ENCODE results near the gene CLEC10A.

CLEC10A gene

DNA sequence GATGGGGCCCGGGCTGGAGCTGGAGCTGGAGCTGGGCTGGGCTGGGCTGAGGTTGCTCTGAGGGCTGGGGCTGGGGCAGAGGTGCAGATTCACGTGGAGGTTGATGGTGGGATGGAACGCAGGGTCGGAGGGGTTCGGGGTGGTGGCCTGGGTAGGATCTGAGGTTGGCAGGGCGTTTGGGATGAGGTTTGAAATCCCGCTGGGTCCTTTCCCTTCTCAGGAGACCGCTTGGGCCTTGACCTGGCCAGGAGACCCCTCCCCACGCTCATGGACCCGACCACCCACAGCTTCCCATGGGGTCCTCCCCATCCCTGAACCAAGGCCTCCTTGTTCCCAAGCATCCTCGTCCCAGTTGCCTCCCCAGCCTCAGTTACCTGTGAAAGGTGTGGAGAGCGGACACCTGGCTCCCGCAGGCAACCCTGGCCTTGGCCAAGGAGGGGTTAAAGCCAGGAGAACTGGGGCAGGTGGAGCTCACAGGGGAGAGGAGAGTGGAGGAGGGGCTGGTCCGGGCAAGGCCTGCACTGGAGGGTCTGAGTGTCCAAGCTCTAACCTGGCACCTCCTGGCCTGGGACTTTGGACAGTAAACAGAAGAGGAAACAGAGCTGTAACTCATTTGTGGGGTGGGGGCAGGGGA lies 34.3 kb upstream of the CLEC10A start, which contains the start of gene ASGR2:
Gene ASGR2, minus strand, starts transcription at position 582 of the 634 bp plus-strand sequence. CDS start 582 bp downstream, outside the sequence.
- no peaks in the 10 kb centered on the region for H3K36me3 ChIP-seq
- H3K9me3 ChIP-seq (ENCODE audit: severe bottlenecking) = no peaks in the 10 kb centered on the region
- H3K4me3 ChIP-seq (ENCODE audit: low read depth, low read length) = no peak within 1 kb of the TSS
- DNase-seq = no peak
- TF ChIP-seq, protein P1, sequence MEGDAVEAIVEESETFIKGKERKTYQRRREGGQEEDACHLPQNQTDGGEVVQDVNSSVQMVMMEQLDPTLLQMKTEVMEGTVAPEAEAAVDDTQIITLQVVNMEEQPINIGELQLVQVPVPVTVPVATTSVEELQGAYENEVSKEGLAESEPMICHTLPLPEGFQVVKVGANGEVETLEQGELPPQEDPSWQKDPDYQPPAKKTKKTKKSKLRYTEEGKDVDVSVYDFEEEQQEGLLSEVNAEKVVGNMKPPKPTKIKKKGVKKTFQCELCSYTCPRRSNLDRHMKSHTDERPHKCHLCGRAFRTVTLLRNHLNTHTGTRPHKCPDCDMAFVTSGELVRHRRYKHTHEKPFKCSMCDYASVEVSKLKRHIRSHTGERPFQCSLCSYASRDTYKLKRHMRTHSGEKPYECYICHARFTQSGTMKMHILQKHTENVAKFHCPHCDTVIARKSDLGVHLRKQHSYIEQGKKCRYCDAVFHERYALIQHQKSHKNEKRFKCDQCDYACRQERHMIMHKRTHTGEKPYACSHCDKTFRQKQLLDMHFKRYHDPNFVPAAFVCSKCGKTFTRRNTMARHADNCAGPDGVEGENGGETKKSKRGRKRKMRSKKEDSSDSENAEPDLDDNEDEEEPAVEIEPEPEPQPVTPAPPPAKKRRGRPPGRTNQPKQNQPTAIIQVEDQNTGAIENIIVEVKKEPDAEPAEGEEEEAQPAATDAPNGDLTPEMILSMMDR (IDR thresholded peaks at IDR 0.05; ENCODE audit: low read depth, low read length) = no peak
- H3K27me3 ChIP-seq (ENCODE audit: insufficient read depth, low read depth, severe bottlenecking) = no peaks in the 10 kb centered on the region
- H3K27ac ChIP-seq = no peak within 1 kb of the TSS

DNA sequence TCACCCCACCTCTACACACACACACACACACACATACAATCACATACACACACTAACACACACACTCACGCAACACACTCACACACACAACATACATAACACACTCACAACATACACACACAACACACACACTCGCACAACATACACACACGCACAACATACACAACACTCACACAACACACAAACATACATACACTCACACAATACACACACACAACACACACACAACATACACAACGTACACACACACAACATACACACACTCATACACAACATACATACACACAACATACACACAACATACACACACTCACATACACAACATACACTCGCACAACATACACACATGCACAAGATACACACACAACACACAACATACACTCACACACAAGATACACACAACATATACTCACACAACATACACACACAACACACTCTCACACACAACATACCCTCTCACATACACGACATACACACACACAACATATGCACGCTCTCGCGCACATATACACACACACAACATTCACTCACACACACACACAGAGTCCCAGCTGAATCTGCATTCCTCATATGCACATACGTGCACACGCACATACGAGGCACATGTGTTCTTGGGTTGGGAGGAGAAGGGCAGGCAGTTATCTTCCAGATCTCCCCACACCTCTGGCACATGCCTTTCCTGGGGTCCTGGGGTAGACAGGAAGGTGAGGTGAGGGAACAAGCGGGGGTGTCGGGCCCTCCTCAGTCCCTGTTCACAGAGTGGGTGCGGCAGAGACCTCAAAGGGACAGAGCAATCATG lies 33.4 kb upstream of the CLEC10A start:
- no peak overlapping the region for H3K27ac ChIP-seq

DNA sequence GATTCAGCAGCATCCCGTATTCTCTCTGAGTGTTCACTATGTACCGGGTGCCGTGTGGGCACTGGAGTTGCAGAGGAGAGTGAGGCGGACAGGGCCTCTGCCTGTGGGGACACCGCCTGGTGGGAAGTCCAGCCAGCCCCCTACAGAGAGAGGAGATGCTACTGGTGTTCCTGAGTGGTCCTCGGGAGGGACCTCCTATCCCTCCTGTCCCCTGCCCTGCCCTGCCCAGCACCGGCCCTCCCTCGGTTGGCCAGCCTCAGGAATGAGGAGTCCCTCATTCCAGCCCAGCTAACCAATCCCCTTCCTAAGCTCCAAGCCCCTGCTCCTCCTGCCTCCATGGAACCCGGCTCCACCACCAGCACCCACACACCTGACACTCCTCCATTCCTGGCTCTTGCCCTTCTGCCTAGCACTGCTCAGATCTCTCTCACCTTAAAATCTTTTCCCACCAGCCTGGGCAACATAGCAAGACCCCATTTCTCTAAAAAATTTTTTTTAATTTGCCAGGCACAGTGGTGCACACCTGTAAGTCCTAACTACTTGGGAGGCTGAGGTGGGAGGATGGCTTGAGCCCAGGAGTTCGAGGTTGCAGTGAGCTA lies 32.6 kb upstream of the CLEC10A start:
- no peaks in the 10 kb centered on the region for H3K9me3 ChIP-seq (ENCODE audit: severe bottlenecking)
- H3K27ac ChIP-seq = no peak overlapping the region
- TF ChIP-seq, protein P1 (IDR thresholded peaks at IDR 0.05; ENCODE audit: low read depth, low read length) = no peak
- H3K27me3 ChIP-seq (ENCODE audit: insufficient read depth, low read depth, severe bottlenecking) = no peaks in the 10 kb centered on the region
- no peaks in the 10 kb centered on the region for H3K36me3 ChIP-seq
- no peak for DNase-seq
- H3K4me3 ChIP-seq (ENCODE audit: low read depth, low read length) = no peak overlapping the region

More for the DNA sequence above, 33.4 kb upstream of the CLEC10A start:
- Histone ChIP-seq H3K27me3 (ENCODE audit: insufficient read depth, low read depth, severe bottlenecking) (no peaks in the 10 kb centered on the region), H3K9me3 (ENCODE audit: severe bottlenecking) (no peaks in the 10 kb centered on the region), H3K4me3 (ENCODE audit: low read depth, low read length) (no peak overlapping the region), H3K36me3 (no peaks in the 10 kb centered on the region)
- TF ChIP-seq, protein P1 (IDR thresholded peaks at IDR 0.05; ENCODE audit: low read depth, low read length) = no peak
- DNase-seq = no peak

DNA sequence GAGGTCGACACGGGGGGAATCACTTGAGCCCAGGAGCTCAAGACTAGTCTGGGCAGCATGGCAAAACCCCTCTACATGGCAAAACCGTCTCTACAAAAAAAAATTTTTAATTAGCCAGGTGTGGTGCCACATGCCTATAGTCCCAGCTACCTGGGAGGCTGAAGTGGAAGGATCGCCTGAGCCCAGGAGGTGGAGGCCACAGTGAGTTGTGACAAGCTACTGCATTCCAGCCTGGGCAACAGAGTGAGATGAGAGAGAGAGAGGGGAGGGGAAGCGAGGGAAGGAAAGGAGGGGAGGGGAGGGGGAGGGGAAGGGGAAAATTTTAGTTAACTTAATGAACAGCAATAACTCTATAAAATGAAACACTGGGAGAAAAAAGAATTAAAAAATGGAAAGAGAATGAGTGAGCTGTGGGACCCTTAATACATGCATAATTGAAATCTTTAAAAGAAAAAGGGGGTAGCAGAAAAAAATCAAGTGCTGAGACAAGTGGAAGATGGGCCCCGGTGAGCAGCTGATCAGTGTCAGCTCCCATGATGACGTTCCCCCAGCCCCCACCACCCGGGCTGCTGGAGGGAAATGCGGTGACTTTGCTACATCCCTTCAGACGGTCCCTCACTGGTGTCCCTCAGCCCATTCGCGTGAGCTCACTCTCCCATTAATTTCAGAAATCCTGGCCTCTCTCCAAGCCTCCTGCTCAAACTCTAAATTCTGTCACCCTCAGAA lies 31.9 kb upstream of the CLEC10A start:
- no peak for DNase-seq
- H3K4me3 ChIP-seq (ENCODE audit: low read depth, low read length) = no peak overlapping the region
- H3K9me3 ChIP-seq (ENCODE audit: severe bottlenecking) = no peaks in the 10 kb centered on the region
- TF ChIP-seq, protein P1 (IDR thresholded peaks at IDR 0.05; ENCODE audit: low read depth, low read length) = no peak
- H3K27ac ChIP-seq = no peak overlapping the region
- H3K27me3 ChIP-seq (ENCODE audit: insufficient read depth, low read depth, severe bottlenecking) = no peaks in the 10 kb centered on the region
- H3K36me3 ChIP-seq = no peaks in the 10 kb centered on the region

DNA sequence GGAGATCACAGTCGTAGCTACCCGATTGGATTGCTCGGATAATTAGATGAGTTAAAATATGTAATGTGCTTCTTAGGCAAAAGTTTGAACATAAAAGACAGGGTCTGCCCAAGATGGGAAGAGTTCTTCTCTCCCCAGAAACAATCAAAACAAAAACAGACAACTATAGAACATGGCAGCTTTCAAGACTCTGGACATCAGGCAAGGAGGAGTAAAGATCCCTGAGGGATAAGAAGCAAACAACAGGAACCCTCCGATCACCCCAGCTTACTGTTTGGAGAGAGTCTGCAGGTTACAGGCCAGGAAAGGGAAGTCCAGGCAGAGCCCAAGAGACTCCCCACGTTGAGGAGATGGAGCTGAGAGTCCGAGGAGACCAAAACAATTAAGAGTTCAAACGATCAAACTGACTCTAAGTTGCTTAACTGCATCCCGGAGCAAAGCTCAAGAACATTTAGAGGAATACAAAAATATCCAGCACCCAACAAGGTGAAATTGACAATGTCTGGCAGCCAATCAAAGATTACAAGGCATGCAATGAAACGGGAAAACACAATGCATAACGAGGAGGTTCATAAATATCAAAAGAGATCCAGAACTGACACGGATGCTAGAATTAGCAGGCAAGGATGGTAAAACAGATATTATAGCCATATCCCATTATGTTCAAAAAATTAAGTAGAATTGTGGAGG lies 30.7 kb upstream of the CLEC10A start:
- H3K4me3 ChIP-seq (ENCODE audit: low read depth, low read length) = no peak overlapping the region
- H3K9me3 ChIP-seq (ENCODE audit: severe bottlenecking) = no peaks in the 10 kb centered on the region
- H3K27ac ChIP-seq = no peak overlapping the region
- no peak for DNase-seq
- TF ChIP-seq, protein P1 (IDR thresholded peaks at IDR 0.05; ENCODE audit: low read depth, low read length) = no peak
- H3K36me3 ChIP-seq = no peaks in the 10 kb centered on the region
- H3K27me3 ChIP-seq (ENCODE audit: insufficient read depth, low read depth, severe bottlenecking) = no peaks in the 10 kb centered on the region

Measured in WERI-Rb-1 (cell line).